GM12878 (cell line): ENCODE results near the gene GSE1. TPM values are rescaled to one million over a fixed set of nuclear protein-coding genes. Genes with fewer than 3 reads are reported as not detected.

Source experiments
- BACH1 ChIP-seq: fragments of 450-650 bp; IDR thresholded peaks from 2 replicates; pipeline ENCODE4 v1.6.1; 2017; ENCODE audit warnings: mild to moderate bottlenecking, borderline replicate concordance
- CHD2 ChIP-seq: IDR thresholded peaks from 2 replicates; pipeline ENCODE4 v1.6.1; 2011; ENCODE audit warnings: low read depth, low read length, improper control_type of control experiment, borderline replicate concordance
- ESRRA ChIP-seq: IDR thresholded peaks from 2 replicates; pipeline ENCODE4 v1.6.1; 2012; ENCODE audit warnings: mild to moderate bottlenecking, low read length, improper control_type of control experiment
- GABPA ChIP-seq: IDR thresholded peaks from 2 replicates; pipeline ENCODE4 v1.6.1; 2014; ENCODE audit warnings: antibody characterized with exemption, low read depth, mild to moderate bottlenecking, inconsistent platforms
- GATAD2B ChIP-seq: fragments of 450-650 bp; conservative IDR thresholded peaks from 2 replicates; pipeline ENCODE4 v1.6.1; 2017; ENCODE audit warnings: low read depth, mild to moderate bottlenecking, moderate library complexity
- KAT2A ChIP-seq: conservative IDR thresholded peaks from 2 replicates; pipeline ENCODE4 v1.6.1; 2011; ENCODE audit warnings: low read depth, low read length; ENCODE audit not compliant: control insufficient read depth
- KLF5 ChIP-seq: fragments of 450-650 bp; IDR thresholded peaks from 2 replicates; pipeline ENCODE4 v1.6.1; 2014; ENCODE audit warnings: mild to moderate bottlenecking; ENCODE audit not compliant: partially characterized antibody
- MTA2 ChIP-seq: fragments of 450-650 bp; IDR thresholded peaks from 2 replicates; pipeline ENCODE4 v1.6.1; 2016; ENCODE audit warnings: low read depth, mild to moderate bottlenecking, moderate library complexity
- MYC ChIP-seq: IDR thresholded peaks from 2 replicates; pipeline ENCODE4 v1.6.1; 2011; ENCODE audit warnings: mild to moderate bottlenecking, low read length, moderate library complexity, inconsistent platforms; ENCODE audit not compliant: insufficient read depth, insufficient replicate concordance, insufficient read length, severe bottlenecking
- PBX3 ChIP-seq: IDR thresholded peaks from 2 replicates; pipeline ENCODE4 v1.6.1; 2011; ENCODE audit warnings: mild to moderate bottlenecking, low read depth, low read length, moderate library complexity; ENCODE audit not compliant: insufficient replicate concordance
- RAD51 ChIP-seq: fragments of 450-650 bp; IDR thresholded peaks from 2 replicates; pipeline ENCODE4 v1.6.1; 2016; ENCODE audit warnings: moderate library complexity, mild to moderate bottlenecking, inconsistent platforms
- RB1 ChIP-seq: fragments of 450-650 bp; formaldehyde crosslinking; IDR thresholded peaks from 2 replicates; pipeline ENCODE4 v1.6.1; 2017; ENCODE audit warnings: mild to moderate bottlenecking, borderline replicate concordance
- RBBP5 ChIP-seq: fragments of 200-600 bp; sonication (generic); conservative IDR thresholded peaks from 2 replicates; pipeline ENCODE4 v1.6.1; 2016
- SPI1 ChIP-seq: IDR thresholded peaks from 2 replicates; pipeline ENCODE4 v1.6.1; 2011; ENCODE audit warnings: low read depth, mild to moderate bottlenecking, low read length, moderate library complexity, borderline replicate concordance; ENCODE audit not compliant: insufficient read depth
- USF1 ChIP-seq: IDR thresholded peaks from 2 replicates; pipeline ENCODE4 v1.6.1; 2011; ENCODE audit warnings: borderline replicate concordance, low read depth, mild to moderate bottlenecking, moderate library complexity, mixed read lengths, low read length; ENCODE audit not compliant: insufficient read depth; ENCODE audit errors: extremely low read length
- ZNF687 ChIP-seq: fragments of 450-650 bp; IDR thresholded peaks from 2 replicates; pipeline ENCODE4 v1.6.1; 2017; ENCODE audit warnings: mild to moderate bottlenecking, moderate library complexity
- polyA plus RNA-seq, 11 experiments: library from polyadenylated mRNA; depleted of rRNA in 4 of 11; unstranded in 6 of 11; stranded (reverse) in 5 of 11; fragments of >200 nt; fragmentation: Nextera tagmentation in 4 of 11; fragmentation: Illumina TruSeq in 1 of 11; extraction: Ambion mirVana in 4 of 11; extraction: Trizol in 1 of 11; gene quantifications; 1 replicate in 1 of 11; 2 replicates in 10 of 11; pipeline versions ENCODE4 v1.2.1 to v1.2.3, GENCODE V29; 2011 to 2016; ENCODE audit warnings: inconsistent platforms in 2 of 11, missing spikeins in 2 of 11, low read depth in 1 of 11
- total RNA-seq, 4 experiments: library from RNA; depleted of rRNA in 3 of 4; stranded (reverse); fragments of >200 nt in 3 of 4; fragmentation: Illumina TruSeq in 1 of 4; extraction: Trizol in 1 of 4; gene quantifications; 2 replicates each; pipeline versions ENCODE4 v1.2.1 to v1.2.3, GENCODE V29; 2013 to 2021
- TF ChIP-seq, protein P1 (sequence below): IDR thresholded peaks from 2 replicates; pipeline ENCODE4 v1.6.1; 2012; ENCODE audit warnings: low read depth, low read length, improper control_type of control experiment
- TF ChIP-seq, protein P2 (sequence below): fragments of 450-650 bp; IDR thresholded peaks from 2 replicates; pipeline ENCODE4 v1.6.1; 2017; ENCODE audit warnings: antibody characterized with exemption, mild to moderate bottlenecking, moderate library complexity

The GSE1 gene
- total and polyA plus RNA-seq, 10 of the 15 experiments (the other 5 are each of a cell fraction or from before 2014, with no cell fraction given): 4.6 to 58.7 (median 18.2) TPM

- TF ChIP-seq ZNF687 (no peak), RAD51 (no peak), GABPA (no peak), PBX3 (peak; percentile 22), USF1 (no peak), GATAD2B (no peak), SPI1 (no peak), ESRRA (no peak), MTA2 (no peak), RBBP5 (no peak), KLF5 (no peak), RB1 (no peak), CHD2 (no peak), MYC (no peak), BACH1 (no peak), KAT2A (no peak)
- TF ChIP-seq, protein P1, sequence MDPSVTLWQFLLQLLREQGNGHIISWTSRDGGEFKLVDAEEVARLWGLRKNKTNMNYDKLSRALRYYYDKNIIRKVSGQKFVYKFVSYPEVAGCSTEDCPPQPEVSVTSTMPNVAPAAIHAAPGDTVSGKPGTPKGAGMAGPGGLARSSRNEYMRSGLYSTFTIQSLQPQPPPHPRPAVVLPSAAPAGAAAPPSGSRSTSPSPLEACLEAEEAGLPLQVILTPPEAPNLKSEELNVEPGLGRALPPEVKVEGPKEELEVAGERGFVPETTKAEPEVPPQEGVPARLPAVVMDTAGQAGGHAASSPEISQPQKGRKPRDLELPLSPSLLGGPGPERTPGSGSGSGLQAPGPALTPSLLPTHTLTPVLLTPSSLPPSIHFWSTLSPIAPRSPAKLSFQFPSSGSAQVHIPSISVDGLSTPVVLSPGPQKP: no peak
- TF ChIP-seq, protein P2, sequence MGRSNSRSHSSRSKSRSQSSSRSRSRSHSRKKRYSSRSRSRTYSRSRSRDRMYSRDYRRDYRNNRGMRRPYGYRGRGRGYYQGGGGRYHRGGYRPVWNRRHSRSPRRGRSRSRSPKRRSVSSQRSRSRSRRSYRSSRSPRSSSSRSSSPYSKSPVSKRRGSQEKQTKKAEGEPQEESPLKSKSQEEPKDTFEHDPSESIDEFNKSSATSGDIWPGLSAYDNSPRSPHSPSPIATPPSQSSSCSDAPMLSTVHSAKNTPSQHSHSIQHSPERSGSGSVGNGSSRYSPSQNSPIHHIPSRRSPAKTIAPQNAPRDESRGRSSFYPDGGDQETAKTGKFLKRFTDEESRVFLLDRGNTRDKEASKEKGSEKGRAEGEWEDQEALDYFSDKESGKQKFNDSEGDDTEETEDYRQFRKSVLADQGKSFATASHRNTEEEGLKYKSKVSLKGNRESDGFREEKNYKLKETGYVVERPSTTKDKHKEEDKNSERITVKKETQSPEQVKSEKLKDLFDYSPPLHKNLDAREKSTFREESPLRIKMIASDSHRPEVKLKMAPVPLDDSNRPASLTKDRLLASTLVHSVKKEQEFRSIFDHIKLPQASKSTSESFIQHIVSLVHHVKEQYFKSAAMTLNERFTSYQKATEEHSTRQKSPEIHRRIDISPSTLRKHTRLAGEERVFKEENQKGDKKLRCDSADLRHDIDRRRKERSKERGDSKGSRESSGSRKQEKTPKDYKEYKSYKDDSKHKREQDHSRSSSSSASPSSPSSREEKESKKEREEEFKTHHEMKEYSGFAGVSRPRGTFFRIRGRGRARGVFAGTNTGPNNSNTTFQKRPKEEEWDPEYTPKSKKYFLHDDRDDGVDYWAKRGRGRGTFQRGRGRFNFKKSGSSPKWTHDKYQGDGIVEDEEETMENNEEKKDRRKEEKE: no peak
Measured at GRCh38 chr16:85589688-85590505, 23.2 kb upstream of the GSE1 start (continued).
